Osteoblast (primary cell): ENCODE measurements around the gene FAM163A. TPM values are rescaled to one million over a fixed set of nuclear protein-coding genes. Genes with fewer than 3 reads are reported as not detected.

Experiments
- DNase-seq: peaks from one replicate; pipeline ENCODE4 v3.0.0; 2011; ENCODE audit warnings: low spot score, mixed read lengths; ENCODE audit not compliant: insufficient read length; ENCODE audit errors: missing footprints
- H2AFZ ChIP-seq: 2 replicates; pipeline ENCODE4 v1.6.0; 2011; ENCODE audit warnings: mild to moderate bottlenecking, low read length
- H3K27ac ChIP-seq: 2 replicates; pipeline ENCODE4 v1.5.1; 2011; ENCODE audit warnings: mild to moderate bottlenecking, low read depth, low read length, moderate library complexity
- H3K27me3 ChIP-seq: 2 replicates; pipeline ENCODE4 v1.6.0; 2012; ENCODE audit warnings: mild to moderate bottlenecking, control low read depth, inconsistent platforms, low read length, moderate library complexity; ENCODE audit not compliant: insufficient read depth
- H3K36me3 ChIP-seq: 2 replicates; pipeline ENCODE4 v1.5.1; 2011; ENCODE audit warnings: mild to moderate bottlenecking, low read length, control low read depth, moderate library complexity; ENCODE audit not compliant: insufficient read depth
- H3K4me1 ChIP-seq: 2 replicates; pipeline ENCODE4 v1.5.1; 2011; ENCODE audit warnings: mild to moderate bottlenecking, low read length, control low read depth, moderate library complexity; ENCODE audit not compliant: insufficient read depth
- H3K4me2 ChIP-seq: 2 replicates; pipeline ENCODE4 v1.6.0; 2011; ENCODE audit warnings: mild to moderate bottlenecking, low read length; ENCODE audit not compliant: insufficient read depth
- H3K4me3 ChIP-seq: fragments of 200-600 bp; sonication (generic); 3 replicates; pipeline ENCODE4 v1.5.1; 2012; ENCODE audit warnings: mild to moderate bottlenecking, low read length, inconsistent platforms; ENCODE audit not compliant: insufficient read depth
- H3K79me2 ChIP-seq: 2 replicates; pipeline ENCODE4 v1.6.0; 2012; ENCODE audit warnings: mild to moderate bottlenecking, low read length, control low read depth, inconsistent platforms; ENCODE audit not compliant: insufficient read depth
- H3K9me3 ChIP-seq: 2 replicates; pipeline ENCODE4 v1.5.1; 2011; ENCODE audit warnings: low read depth, low read length, control low read depth
- H4K20me1 ChIP-seq: 2 replicates; pipeline ENCODE4 v1.6.0; 2012; ENCODE audit warnings: mild to moderate bottlenecking, low read length, control low read depth; ENCODE audit not compliant: insufficient read depth
- total RNA-seq: library from RNA; depleted of rRNA; stranded (reverse); fragments of >200 nt; gene quantifications from 2 replicates; pipeline ENCODE4 v1.2.3, GENCODE V29; 2012
- TF ChIP-seq, protein P1 (sequence below): IDR thresholded peaks from 2 replicates; pipeline ENCODE4 v1.5.1; 2011; ENCODE audit warnings: mild to moderate bottlenecking, low read depth, low read length, moderate library complexity; ENCODE audit errors: extremely low read depth

FAM163A gene
- total RNA-seq, 1 donor: not detected

DNA sequence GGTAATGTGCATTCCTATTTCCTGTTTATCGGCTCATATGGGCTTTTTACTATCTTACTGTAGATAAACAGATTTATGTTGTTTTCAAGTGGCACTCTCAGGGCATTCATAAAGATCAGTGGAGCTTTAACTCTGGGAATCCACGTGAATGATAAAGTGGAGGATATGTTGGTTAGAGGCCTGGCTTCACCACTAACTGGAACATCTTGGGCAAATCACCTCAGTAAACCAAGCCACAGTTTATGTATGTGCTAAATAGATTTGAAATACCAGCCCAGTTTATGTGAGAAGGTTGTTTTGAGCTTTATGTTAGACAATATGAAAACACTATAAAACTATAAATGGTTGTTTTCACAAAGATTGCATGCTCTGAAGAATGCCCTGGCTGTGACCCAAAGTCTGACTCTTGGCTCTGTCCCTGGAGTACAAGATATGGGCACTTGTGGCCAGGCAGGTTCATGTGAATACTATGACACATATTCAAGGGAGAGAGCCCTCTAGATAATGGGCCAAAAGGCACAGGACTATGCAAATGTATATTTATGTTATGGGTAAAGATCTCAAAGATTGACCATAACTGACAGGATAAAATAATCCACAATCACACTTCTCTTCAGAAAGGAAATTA, 36.7 kb downstream of the FAM163A start:
- H3K4me3 ChIP-seq: no peak overlapping the region
- H4K20me1 ChIP-seq: peaks cover 3% of the 10 kb centered on the region
- DNase-seq: no peak
- H3K79me2 ChIP-seq: no peaks in the 10 kb centered on the region
- peaks cover 4% of the 10 kb centered on the region for H3K4me1 ChIP-seq
- TF ChIP-seq, protein P1, sequence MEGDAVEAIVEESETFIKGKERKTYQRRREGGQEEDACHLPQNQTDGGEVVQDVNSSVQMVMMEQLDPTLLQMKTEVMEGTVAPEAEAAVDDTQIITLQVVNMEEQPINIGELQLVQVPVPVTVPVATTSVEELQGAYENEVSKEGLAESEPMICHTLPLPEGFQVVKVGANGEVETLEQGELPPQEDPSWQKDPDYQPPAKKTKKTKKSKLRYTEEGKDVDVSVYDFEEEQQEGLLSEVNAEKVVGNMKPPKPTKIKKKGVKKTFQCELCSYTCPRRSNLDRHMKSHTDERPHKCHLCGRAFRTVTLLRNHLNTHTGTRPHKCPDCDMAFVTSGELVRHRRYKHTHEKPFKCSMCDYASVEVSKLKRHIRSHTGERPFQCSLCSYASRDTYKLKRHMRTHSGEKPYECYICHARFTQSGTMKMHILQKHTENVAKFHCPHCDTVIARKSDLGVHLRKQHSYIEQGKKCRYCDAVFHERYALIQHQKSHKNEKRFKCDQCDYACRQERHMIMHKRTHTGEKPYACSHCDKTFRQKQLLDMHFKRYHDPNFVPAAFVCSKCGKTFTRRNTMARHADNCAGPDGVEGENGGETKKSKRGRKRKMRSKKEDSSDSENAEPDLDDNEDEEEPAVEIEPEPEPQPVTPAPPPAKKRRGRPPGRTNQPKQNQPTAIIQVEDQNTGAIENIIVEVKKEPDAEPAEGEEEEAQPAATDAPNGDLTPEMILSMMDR: no peak
- H3K27ac ChIP-seq: no peak overlapping the region
- H3K9me3 ChIP-seq: no peaks in the 10 kb centered on the region
- H3K36me3 ChIP-seq: no peaks in the 10 kb centered on the region
- H3K4me2 ChIP-seq: no peak overlapping the region
- no peak overlapping the region for H2AFZ ChIP-seq
- peaks cover 26% of the 10 kb centered on the region for H3K27me3 ChIP-seq

DNA sequence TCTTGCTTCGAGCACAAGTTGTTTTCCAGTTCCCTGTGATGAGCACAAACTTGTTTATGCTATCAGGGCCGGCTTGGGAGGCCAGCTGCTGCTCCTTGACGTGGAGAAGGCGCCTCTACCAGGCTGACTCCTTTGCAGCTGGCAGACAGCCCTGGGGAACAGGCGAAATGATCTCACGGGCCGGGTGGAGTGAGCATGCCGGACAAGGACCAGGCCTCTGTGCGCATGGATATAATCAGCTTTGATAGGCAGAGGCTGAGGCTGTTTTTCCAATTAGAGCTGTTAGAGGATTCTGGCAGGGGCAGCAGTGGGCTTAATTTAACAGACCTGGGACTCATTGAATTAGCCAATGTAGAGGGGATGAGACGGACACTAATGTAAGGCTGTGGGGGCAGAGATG, 38.9 kb downstream of the FAM163A start:
- Histone ChIP-seq H3K4me2 (no peak overlapping the region), H3K79me2 (no peaks in the 10 kb centered on the region), H2AFZ (no peak overlapping the region), H3K27ac (no peak overlapping the region), H3K9me3 (no peaks in the 10 kb centered on the region), H3K4me3 (no peak overlapping the region), H3K27me3 (peaks cover 34% of the 10 kb centered on the region), H3K36me3 (no peaks in the 10 kb centered on the region), H4K20me1 (peaks cover 3% of the 10 kb centered on the region), H3K4me1 (peaks cover 4% of the 10 kb centered on the region)
- TF ChIP-seq, protein P1: no peak
- DNase-seq: no peak

DNA sequence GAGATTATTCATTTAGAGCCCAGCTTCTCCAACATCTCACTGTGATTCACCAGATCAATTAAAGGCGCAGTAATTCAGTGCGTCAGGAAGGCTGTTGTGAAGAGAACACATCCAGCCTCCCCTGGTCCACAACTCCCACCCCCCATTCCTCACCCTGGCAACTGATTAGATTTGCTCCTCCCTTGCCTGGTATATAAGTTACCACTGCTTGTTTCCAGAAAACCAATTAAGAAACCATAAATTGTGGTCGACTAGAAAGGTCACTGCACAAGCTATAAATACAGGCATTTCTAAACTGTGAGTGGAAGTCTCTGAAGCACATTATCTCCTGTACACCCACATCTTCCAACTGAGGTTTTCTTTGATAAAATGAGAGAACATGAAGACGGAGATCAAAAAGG, 41.9 kb downstream of the FAM163A start:
- peak; percentile 84 for DNase-seq
- TF ChIP-seq, protein P1: no peak
- Histone ChIP-seq H3K36me3 (no peaks in the 10 kb centered on the region), H3K4me2 (peak overlapping the region; percentile 30), H3K27ac (no peak overlapping the region), H3K79me2 (no peaks in the 10 kb centered on the region), H3K4me1 (no peaks in the 10 kb centered on the region), H2AFZ (no peak overlapping the region), H3K27me3 (peaks cover 49% of the 10 kb centered on the region), H3K9me3 (no peaks in the 10 kb centered on the region), H3K4me3 (no peak overlapping the region), H4K20me1 (no peaks in the 10 kb centered on the region)

DNA sequence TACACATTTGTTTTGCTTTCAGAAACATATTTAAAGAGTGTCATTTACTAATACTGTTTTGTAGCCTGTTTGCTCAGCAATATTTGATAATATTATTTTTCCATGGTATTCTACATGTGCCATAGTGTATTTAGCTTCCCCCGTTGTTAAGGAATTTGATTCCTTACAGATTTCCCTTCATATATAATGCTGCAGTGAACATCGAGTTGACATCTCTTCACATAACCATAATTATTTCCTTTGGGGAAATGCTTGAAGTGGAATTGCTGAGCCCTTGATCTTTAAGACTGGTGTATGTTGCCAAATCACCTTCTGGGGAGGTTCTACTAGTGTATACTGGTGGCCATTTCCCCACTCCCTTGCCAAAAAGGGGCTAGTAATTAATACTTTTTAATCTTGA, 42.6 kb downstream of the FAM163A start:
- Histone ChIP-seq H3K4me1 (no peaks in the 10 kb centered on the region), H4K20me1 (no peaks in the 10 kb centered on the region), H3K9me3 (no peaks in the 10 kb centered on the region), H3K79me2 (no peaks in the 10 kb centered on the region), H3K4me2 (no peak overlapping the region), H3K4me3 (no peak overlapping the region), H2AFZ (no peak overlapping the region), H3K27me3 (peaks cover 51% of the 10 kb centered on the region), H3K27ac (no peak overlapping the region), H3K36me3 (no peaks in the 10 kb centered on the region)
- TF ChIP-seq, protein P1: no peak
- DNase-seq: no peak
